ENCODE measurements around the gene PRSS21.

- no peak for TF ChIP-seq HOXA7 (CRISPR knock-in tag; IDR thresholded peaks at IDR 0.05; ENCODE audit: borderline replicate concordance)
- TF ChIP-seq, protein P1, sequence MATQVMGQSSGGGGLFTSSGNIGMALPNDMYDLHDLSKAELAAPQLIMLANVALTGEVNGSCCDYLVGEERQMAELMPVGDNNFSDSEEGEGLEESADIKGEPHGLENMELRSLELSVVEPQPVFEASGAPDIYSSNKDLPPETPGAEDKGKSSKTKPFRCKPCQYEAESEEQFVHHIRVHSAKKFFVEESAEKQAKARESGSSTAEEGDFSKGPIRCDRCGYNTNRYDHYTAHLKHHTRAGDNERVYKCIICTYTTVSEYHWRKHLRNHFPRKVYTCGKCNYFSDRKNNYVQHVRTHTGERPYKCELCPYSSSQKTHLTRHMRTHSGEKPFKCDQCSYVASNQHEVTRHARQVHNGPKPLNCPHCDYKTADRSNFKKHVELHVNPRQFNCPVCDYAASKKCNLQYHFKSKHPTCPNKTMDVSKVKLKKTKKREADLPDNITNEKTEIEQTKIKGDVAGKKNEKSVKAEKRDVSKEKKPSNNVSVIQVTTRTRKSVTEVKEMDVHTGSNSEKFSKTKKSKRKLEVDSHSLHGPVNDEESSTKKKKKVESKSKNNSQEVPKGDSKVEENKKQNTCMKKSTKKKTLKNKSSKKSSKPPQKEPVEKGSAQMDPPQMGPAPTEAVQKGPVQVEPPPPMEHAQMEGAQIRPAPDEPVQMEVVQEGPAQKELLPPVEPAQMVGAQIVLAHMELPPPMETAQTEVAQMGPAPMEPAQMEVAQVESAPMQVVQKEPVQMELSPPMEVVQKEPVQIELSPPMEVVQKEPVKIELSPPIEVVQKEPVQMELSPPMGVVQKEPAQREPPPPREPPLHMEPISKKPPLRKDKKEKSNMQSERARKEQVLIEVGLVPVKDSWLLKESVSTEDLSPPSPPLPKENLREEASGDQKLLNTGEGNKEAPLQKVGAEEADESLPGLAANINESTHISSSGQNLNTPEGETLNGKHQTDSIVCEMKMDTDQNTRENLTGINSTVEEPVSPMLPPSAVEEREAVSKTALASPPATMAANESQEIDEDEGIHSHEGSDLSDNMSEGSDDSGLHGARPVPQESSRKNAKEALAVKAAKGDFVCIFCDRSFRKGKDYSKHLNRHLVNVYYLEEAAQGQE (tag by site-specific recombination; IDR thresholded peaks at IDR 0.05): no peak
- no peak for TF ChIP-seq ZNF354C (tag by site-specific recombination; IDR thresholded peaks at IDR 0.05; ENCODE audit: borderline replicate concordance, low read depth)
- TF ChIP-seq, protein P2, sequence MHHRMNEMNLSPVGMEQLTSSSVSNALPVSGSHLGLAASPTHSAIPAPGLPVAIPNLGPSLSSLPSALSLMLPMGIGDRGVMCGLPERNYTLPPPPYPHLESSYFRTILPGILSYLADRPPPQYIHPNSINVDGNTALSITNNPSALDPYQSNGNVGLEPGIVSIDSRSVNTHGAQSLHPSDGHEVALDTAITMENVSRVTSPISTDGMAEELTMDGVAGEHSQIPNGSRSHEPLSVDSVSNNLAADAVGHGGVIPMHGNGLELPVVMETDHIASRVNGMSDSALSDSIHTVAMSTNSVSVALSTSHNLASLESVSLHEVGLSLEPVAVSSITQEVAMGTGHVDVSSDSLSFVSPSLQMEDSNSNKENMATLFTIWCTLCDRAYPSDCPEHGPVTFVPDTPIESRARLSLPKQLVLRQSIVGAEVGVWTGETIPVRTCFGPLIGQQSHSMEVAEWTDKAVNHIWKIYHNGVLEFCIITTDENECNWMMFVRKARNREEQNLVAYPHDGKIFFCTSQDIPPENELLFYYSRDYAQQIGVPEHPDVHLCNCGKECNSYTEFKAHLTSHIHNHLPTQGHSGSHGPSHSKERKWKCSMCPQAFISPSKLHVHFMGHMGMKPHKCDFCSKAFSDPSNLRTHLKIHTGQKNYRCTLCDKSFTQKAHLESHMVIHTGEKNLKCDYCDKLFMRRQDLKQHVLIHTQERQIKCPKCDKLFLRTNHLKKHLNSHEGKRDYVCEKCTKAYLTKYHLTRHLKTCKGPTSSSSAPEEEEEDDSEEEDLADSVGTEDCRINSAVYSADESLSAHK (tag by site-specific recombination; IDR thresholded peaks at IDR 0.05): no peak
- TF ChIP-seq ZNF324 (tag by site-specific recombination; IDR thresholded peaks at IDR 0.05): 0 out of 2 replicates have a peak, but pooled peaks have one; percentile 16
- TF ChIP-seq ZNF600 (tag by site-specific recombination; IDR thresholded peaks at IDR 0.05): peak; percentile 56; the same call in 1 of the 2 replicates
- no peak for TF ChIP-seq ZNF184 (tag by site-specific recombination; IDR thresholded peaks at IDR 0.05)
- TF ChIP-seq ZNF23 (tag by site-specific recombination; IDR thresholded peaks at IDR 0.05; ENCODE audit: borderline replicate concordance): no peak
- no peak; the same call in 1 of the 2 replicates for TF ChIP-seq ZNF394 (tag by site-specific recombination; IDR thresholded peaks at IDR 0.05; ENCODE audit: borderline replicate concordance)
- TF ChIP-seq ZNF623 (tag by site-specific recombination; IDR thresholded peaks at IDR 0.05): no peak
- TF ChIP-seq BCL11A (tag by site-specific recombination; IDR thresholded peaks at IDR 0.05; ENCODE audit: low read depth): no peak
- TF ChIP-seq ZNF549 (tag by site-specific recombination; IDR thresholded peaks at IDR 0.05): no peak
Observed at GRCh38 chr16:2795395-2796143, 21.5 kb upstream of the PRSS21 start.
